Measurements from ENCODE around the gene CHD5.

The CHD5 gene

GRCh38 chr1:6117064-6117463 lies 63.1 kb downstream of the CHD5 start:
- in situ Hi-C loops (cut with MboI; ENCODE audit: low sequenced_read_pairs): no loop called here

- in situ Hi-C loops (cut with MboI; ENCODE audit: low sequenced_read_pairs): no loop called here
Observed at GRCh38 chr1:6116137-6116536, 64.0 kb downstream of the CHD5 start.

- in situ Hi-C loops (cut with MboI; ENCODE audit: low sequenced_read_pairs): no loop called here
Observed at GRCh38 chr1:6113745-6114144, 66.4 kb downstream of the CHD5 start.

GRCh38 chr1:6113116-6113515 lies 67.0 kb downstream of the CHD5 start:
- in situ Hi-C loops (cut with MboI; ENCODE audit: low sequenced_read_pairs): no loop called here

- in situ Hi-C loops (cut with MboI; ENCODE audit: low sequenced_read_pairs): no loop called here
Observed at GRCh38 chr1:6112690-6113005, 67.5 kb downstream of the CHD5 start.

- in situ Hi-C loops (cut with MboI; ENCODE audit: low sequenced_read_pairs): no loop called here
Observed at GRCh38 chr1:6111991-6112689, 68.0 kb downstream of the CHD5 start.

- in situ Hi-C loops (cut with MboI; ENCODE audit: low sequenced_read_pairs): no loop called here
Observed at GRCh38 chr1:6111571-6111970, 68.5 kb downstream of the CHD5 start.

GRCh38 chr1:6110326-6110725 lies 69.8 kb downstream of the CHD5 start:
- in situ Hi-C loops (cut with MboI; ENCODE audit: low sequenced_read_pairs): no loop called here

- in situ Hi-C loops (cut with MboI; ENCODE audit: low sequenced_read_pairs): no loop called here
Observed at GRCh38 chr1:6109688-6110087, 70.4 kb downstream of the CHD5 start.

- in situ Hi-C loops (cut with MboI; ENCODE audit: low sequenced_read_pairs): no loop called here
Observed at GRCh38 chr1:6108937-6109614, 71.0 kb downstream of the CHD5 start.

- in situ Hi-C loops (cut with MboI; ENCODE audit: low sequenced_read_pairs): no loop called here
Observed at GRCh38 chr1:6108476-6108875, 71.6 kb downstream of the CHD5 start.

- in situ Hi-C loops (cut with MboI; ENCODE audit: low sequenced_read_pairs): no loop called here
Observed at GRCh38 chr1:6107409-6108356, 72.4 kb downstream of the CHD5 start.

- in situ Hi-C loops (cut with MboI; ENCODE audit: low sequenced_read_pairs): no loop called here
Observed at GRCh38 chr1:6106977-6107376, 73.1 kb downstream of the CHD5 start.

GRCh38 chr1:6106321-6106731 lies 73.8 kb downstream of the CHD5 start:
- in situ Hi-C loops (cut with MboI; ENCODE audit: low sequenced_read_pairs): no loop called here

- in situ Hi-C loops (cut with MboI; ENCODE audit: low sequenced_read_pairs): no loop called here
Observed at GRCh38 chr1:6105763-6106162, 74.4 kb downstream of the CHD5 start.

GRCh38 chr1:6105218-6105679 lies 74.9 kb downstream of the CHD5 start:
- in situ Hi-C loops (cut with MboI; ENCODE audit: low sequenced_read_pairs): no loop called here

GRCh38 chr1:6104631-6105030 lies 75.5 kb downstream of the CHD5 start:
- in situ Hi-C loops (cut with MboI; ENCODE audit: low sequenced_read_pairs): no loop called here

- in situ Hi-C loops (cut with MboI; ENCODE audit: low sequenced_read_pairs): no loop called here
Observed at GRCh38 chr1:6103854-6104530, 76.1 kb downstream of the CHD5 start.

- in situ Hi-C loops (cut with MboI; ENCODE audit: low sequenced_read_pairs): no loop called here
Observed at GRCh38 chr1:6103111-6103853, 76.8 kb downstream of the CHD5 start.

- in situ Hi-C loops (cut with MboI; ENCODE audit: low sequenced_read_pairs): no loop called here
Observed at GRCh38 chr1:6102532-6102845, 77.6 kb downstream of the CHD5 start.
